Gastrocnemius medialis (tissue), 4 donors: ENCODE measurements around the gene STK11IP.

Source experiments
- POLR2A ChIP-seq, 2 donors: fragments of 450-650 bp; IDR thresholded peaks; one replicate each; pipeline ENCODE4 v1.6.1; 2017; ENCODE audit warnings: antibody characterized with exemption in 2 of 2, mild to moderate bottlenecking in 2 of 2, moderate library complexity in 2 of 2
- TF ChIP-seq, protein P1 (sequence below), 5 experiments: fragments of 450-650 bp in 3 of 5; fragments of 200-600 bp in 2 of 5; sonication (generic) in 2 of 5; IDR thresholded peaks in 4 of 5; conservative IDR thresholded peaks in 1 of 5; 1 replicate in 4 of 5; 2 replicates in 1 of 5; pipeline ENCODE4 v1.5.1; 2016 to 2019; ENCODE audit warnings: antibody characterized with exemption in 5 of 5, mild to moderate bottlenecking in 3 of 5, moderate library complexity in 3 of 5

DNA sequence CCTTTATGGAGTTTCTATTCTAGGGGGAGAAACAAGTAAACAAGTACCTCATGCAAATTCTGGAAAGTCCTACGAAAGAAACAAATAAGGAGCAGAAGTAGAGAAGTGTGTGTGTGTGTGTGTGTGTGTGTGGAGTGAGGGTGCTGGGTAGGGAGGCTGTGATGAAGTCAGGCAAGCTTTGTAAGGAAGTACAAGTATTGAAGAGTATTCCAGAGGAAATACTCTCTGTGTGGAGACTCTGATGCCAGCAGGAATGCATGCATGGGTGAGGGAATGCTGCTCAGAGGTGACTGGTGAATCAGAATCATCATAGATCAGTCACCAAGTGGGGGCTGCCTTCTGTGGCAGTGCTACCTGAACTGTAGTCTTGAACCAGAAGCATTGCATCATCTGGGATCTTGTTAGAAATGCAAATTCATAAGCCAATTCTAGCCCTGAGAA lies 64.3 kb downstream of the STK11IP start:
- TF ChIP-seq, protein P1, sequence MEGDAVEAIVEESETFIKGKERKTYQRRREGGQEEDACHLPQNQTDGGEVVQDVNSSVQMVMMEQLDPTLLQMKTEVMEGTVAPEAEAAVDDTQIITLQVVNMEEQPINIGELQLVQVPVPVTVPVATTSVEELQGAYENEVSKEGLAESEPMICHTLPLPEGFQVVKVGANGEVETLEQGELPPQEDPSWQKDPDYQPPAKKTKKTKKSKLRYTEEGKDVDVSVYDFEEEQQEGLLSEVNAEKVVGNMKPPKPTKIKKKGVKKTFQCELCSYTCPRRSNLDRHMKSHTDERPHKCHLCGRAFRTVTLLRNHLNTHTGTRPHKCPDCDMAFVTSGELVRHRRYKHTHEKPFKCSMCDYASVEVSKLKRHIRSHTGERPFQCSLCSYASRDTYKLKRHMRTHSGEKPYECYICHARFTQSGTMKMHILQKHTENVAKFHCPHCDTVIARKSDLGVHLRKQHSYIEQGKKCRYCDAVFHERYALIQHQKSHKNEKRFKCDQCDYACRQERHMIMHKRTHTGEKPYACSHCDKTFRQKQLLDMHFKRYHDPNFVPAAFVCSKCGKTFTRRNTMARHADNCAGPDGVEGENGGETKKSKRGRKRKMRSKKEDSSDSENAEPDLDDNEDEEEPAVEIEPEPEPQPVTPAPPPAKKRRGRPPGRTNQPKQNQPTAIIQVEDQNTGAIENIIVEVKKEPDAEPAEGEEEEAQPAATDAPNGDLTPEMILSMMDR (IDR thresholded peaks at IDR 0.05 in 4 of 5, conservative IDR thresholded peaks at IDR 0.05 in 1 of 5), result no peak
- TF ChIP-seq POLR2A (IDR thresholded peaks at IDR 0.05), result no peak
